A673 (cell line): ENCODE results near the gene ABCB8. TPM values are rescaled to one million over a fixed set of nuclear protein-coding genes. Genes with fewer than 3 reads are reported as not detected.

Experiments used
- BruUV-seq: library from RNA; stranded (reverse); fragments of 400-500 nt; replicated peaks from 2 replicates; lab custom pipeline; 2021; lab: Mats Ljungman, UMichigan
- CTCF ChIA-PET: fragments of 300-600 bp; sonication (Branson Sonifier 250); formaldehyde crosslinking; loops from one replicate; lab custom pipeline; 2022; ENCODE audit warnings: antibody characterized with exemption; lab: Charles Lee
- POLR2A ChIA-PET: fragments of 300-600 bp; sonication (Branson Sonifier 250); formaldehyde crosslinking; loops from one replicate; lab custom pipeline; 2022; ENCODE audit warnings: antibody characterized with exemption; ENCODE audit not compliant: low non-redundant PET; lab: Charles Lee
- DNase-seq: peaks from one replicate; pipeline ENCODE4 v3.0.0-alpha.2; 2015; ENCODE audit warnings: low spot score
- H3K27ac ChIP-seq: fragments of 200-600 bp; sonication (generic); 2 replicates; pipeline ENCODE4 v1.5.1; 2016; ENCODE audit warnings: mixed run types, low read depth, mild to moderate bottlenecking, mixed read lengths, antibody characterized with exemption, low read length; ENCODE audit not compliant: poor library complexity, severe bottlenecking
- H3K27me3 ChIP-seq: fragments of 200-600 bp; sonication (generic); replicated peaks from 2 replicates; pipeline ENCODE4 v1.6.1; 2017; ENCODE audit warnings: mixed run types, low read depth, mild to moderate bottlenecking, mixed read lengths, antibody characterized with exemption, low read length; ENCODE audit not compliant: insufficient read depth, poor library complexity
- H3K36me3 ChIP-seq: fragments of 200-600 bp; sonication (generic); 2 replicates; pipeline ENCODE4 v1.6.1; 2016; ENCODE audit warnings: mixed run types, mild to moderate bottlenecking, mixed read lengths, antibody characterized with exemption, low read length; ENCODE audit not compliant: insufficient read depth, poor library complexity, severe bottlenecking
- H3K4me1 ChIP-seq: fragments of 200-600 bp; sonication (generic); 2 replicates; pipeline ENCODE4 v1.6.1; 2017; ENCODE audit warnings: mixed run types, mild to moderate bottlenecking, mixed read lengths, antibody characterized with exemption, low read length; ENCODE audit not compliant: insufficient read depth, poor library complexity, severe bottlenecking
- H3K4me3 ChIP-seq: fragments of 200-600 bp; sonication (generic); 2 replicates; pipeline ENCODE4 v1.5.1; 2016; ENCODE audit warnings: low read depth, mixed run types, mild to moderate bottlenecking, mixed read lengths, low read length; ENCODE audit not compliant: poor library complexity, severe bottlenecking
- H3K9me3 ChIP-seq: fragments of 200-600 bp; sonication (generic); 2 replicates; pipeline ENCODE4 v1.6.1; 2016; ENCODE audit warnings: mixed run types, low read depth, mild to moderate bottlenecking, mixed read lengths, antibody characterized with exemption, low read length; ENCODE audit not compliant: poor library complexity, severe bottlenecking
- CTCF ChIP-seq: fragments of 300-800, 200-600 bp; sonication (generic); conservative IDR thresholded peaks from 2 replicates; pipeline ENCODE4 v1.5.1; 2017; ENCODE audit warnings: low read depth, mild to moderate bottlenecking, antibody characterized with exemption, low read length, moderate library complexity, mixed read lengths
- EZH2 ChIP-seq: fragments of 200-600 bp; sonication (generic); IDR thresholded peaks from 2 replicates; pipeline ENCODE4 v1.6.1; 2017; ENCODE audit warnings: borderline replicate concordance, low read depth, mild to moderate bottlenecking, mixed read lengths, antibody characterized with exemption, low read length; ENCODE audit not compliant: poor library complexity, severe bottlenecking
- intact Hi-C: fragments of 100-400 bp; cut with micrococcal nuclease; formaldehyde crosslinking; loops from one replicate; pipeline ENCODE4 v1.10.0; 2022; ENCODE audit not compliant: unreplicated experiment
- total RNA-seq: library from RNA; stranded (reverse); gene quantifications from 2 replicates; pipeline ENCODE4 v1.2.3, GENCODE V29; 2021

The ABCB8 gene
- total RNA-seq, 1 experiment from 2014 or later: 50.9 TPM

GRCh38 chr7:151035902-151036301 is 7.7 kb downstream of the ABCB8 start:
- intact Hi-C loops: no loop called here
- DNase-seq: no peak
- BruUV-seq: no TSS peak
- TF ChIP-seq CTCF: no peak
- no peak for TF ChIP-seq EZH2
- Histone ChIP-seq H3K27ac (no peak overlapping the region), H3K27me3 (no peaks in the 10 kb centered on the region), H3K36me3 (peaks cover 4% of the 10 kb centered on the region), H3K9me3 (no peaks in the 10 kb centered on the region), H3K4me3 (no peak overlapping the region), H3K4me1 (peaks cover 9% of the 10 kb centered on the region)
- CTCF ChIA-PET: no interaction called here
- POLR2A ChIA-PET: no interaction called here

DNA sequence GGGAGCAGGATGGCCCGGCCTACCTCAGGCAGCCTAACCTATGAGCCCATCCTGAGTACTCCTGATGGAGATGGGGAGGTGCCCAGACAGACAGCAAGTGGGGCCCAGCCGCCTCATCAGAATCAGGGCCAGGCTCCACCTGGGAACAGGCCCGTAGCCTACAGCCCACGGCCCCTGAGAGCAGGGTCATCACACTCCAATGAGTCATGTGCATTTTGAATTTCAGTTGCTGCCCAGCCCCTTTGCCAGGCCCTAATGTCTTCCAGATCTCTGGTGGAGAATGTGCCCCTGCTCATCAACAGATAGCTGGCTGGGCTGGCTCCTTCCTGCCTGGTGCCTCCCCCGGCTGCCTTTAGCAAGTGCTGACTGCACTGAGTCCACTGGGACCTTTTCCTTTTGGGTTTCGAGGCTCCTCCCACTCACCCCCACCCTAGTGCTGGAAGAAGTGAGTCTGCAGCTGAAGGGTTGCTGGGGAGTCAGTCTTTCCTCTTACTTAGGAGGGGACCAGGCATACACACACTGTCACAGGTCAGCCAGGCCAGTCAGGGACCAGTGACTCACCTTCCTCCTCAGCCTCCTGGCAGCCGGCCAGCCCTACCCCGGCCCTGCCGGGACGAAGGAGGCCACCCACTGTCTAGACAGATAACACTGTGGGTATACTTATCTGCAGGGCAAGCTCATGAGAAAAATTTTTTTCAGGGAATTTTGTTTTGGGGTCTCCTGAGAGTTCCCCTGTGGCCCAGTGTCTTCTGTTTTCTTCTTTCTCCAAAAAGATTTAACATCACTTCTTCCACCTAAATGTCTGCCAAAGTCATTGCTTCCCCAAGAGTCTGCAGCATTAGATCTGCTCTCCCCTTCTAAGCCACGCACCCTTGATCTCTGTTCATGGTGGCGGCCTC is 10.9 kb downstream of the ABCB8 start:
- no peak overlapping the region for H3K4me3 ChIP-seq
- intact Hi-C loops: no loop called here
- ChIA-PET POLR2A (no interaction called here), CTCF (no interaction called here)
- peak overlapping the region; percentile 28 for H3K27ac ChIP-seq
- no peaks in the 10 kb centered on the region for H3K9me3 ChIP-seq
- H3K36me3 ChIP-seq: peaks cover 4% of the 10 kb centered on the region
- H3K4me1 ChIP-seq: peaks cover 9% of the 10 kb centered on the region
- no peaks in the 10 kb centered on the region for H3K27me3 ChIP-seq
- no peak for TF ChIP-seq EZH2
- peak; percentile 74 for DNase-seq
- BruUV-seq: no TSS peak

DNA sequence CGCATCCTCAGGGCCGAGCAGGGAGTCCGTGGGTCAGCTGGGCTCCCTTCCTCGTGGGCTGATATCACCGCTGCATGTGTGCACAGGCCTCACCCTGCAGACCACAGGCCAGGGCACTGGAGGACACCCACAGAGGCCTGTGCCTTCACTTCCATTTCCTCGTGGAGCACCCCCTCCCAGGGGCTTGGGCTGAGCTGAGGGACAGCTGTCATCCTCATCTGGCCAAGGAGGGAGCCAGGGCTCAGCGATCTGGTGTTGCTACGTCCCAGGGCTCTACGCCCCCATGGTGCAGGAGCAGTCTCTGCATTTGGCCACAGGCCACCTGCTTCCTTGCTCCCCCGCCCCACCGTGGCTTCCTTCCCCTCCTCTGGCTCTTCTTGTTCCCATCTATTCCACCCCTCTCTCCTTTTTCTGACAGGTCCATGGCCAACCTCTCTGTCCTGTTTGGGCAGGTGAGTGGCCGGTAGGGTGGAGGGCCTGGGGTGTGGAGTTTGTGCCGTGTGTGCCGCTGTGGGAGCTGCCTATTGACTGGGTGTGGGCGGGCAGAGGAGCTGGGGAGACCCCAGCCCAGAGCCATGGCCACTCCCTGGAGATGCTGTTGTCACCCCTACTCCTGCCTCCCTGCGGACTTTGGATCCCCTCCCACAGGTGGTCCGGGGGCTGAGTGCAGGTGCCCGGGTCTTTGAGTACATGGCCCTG is 11.7 kb downstream of the ABCB8 start:
- CTCF ChIA-PET: no interaction called here
- Histone ChIP-seq H3K36me3 (no peaks in the 10 kb centered on the region), H3K4me3 (no peak overlapping the region), H3K27me3 (no peaks in the 10 kb centered on the region), H3K9me3 (no peaks in the 10 kb centered on the region), H3K27ac (no peak overlapping the region), H3K4me1 (peaks cover 9% of the 10 kb centered on the region)
- no TSS peak for BruUV-seq
- TF ChIP-seq EZH2: no peak
- TF ChIP-seq CTCF: no peak
- intact Hi-C loops: no loop called here
- no peak for DNase-seq
- POLR2A ChIA-PET: no interaction called here
